HUES64 (cell line): ENCODE results near the gene STARD7.

Experiments
- H3K27ac ChIP-seq: 2 replicates; pipeline ENCODE4 v1.7.0; 2013; ENCODE audit warnings: low read depth, low read length, inconsistent platforms
- H3K27me3 ChIP-seq: 2 replicates; pipeline ENCODE4 v1.6.1; 2013; ENCODE audit warnings: mild to moderate bottlenecking, low read length; ENCODE audit not compliant: insufficient read depth
- H3K36me3 ChIP-seq: 2 replicates; pipeline ENCODE4 v1.6.1; 2013; ENCODE audit warnings: mild to moderate bottlenecking, low read length; ENCODE audit not compliant: insufficient read depth
- H3K4me1 ChIP-seq: 2 replicates; pipeline ENCODE4 v1.6.1; 2013; ENCODE audit warnings: mild to moderate bottlenecking, low read length, moderate library complexity; ENCODE audit not compliant: insufficient read depth
- H3K4me3 ChIP-seq: 2 replicates; pipeline ENCODE4 v1.5.1; 2013; ENCODE audit warnings: mild to moderate bottlenecking, low read length, moderate library complexity
- H3K9ac ChIP-seq: 2 replicates; pipeline ENCODE4 v1.6.1; 2013; ENCODE audit warnings: mild to moderate bottlenecking, low read depth, low read length
- H3K9me3 ChIP-seq: 2 replicates; pipeline ENCODE4 v1.6.1; 2013; ENCODE audit warnings: low read depth, low read length; ENCODE audit not compliant: insufficient read depth
- WGBS: fragments of 150-250, 120-280 bp; methylation state at CpG from one replicate; pipeline ENCODE4 v1.1.7; 2013; ENCODE audit warnings: missing lambda C conversion rate; 5-methylcytosine and 5-hydroxymethylcytosine counted together

STARD7 gene

GRCh38 chr2:96152304-96153161 is 56.1 kb downstream of the STARD7 start:
- Histone ChIP-seq H3K9me3 (no peaks in the 10 kb centered on the region), H3K9ac (no peak overlapping the region), H3K27me3 (no peaks in the 10 kb centered on the region; the same call in 1 of the 2 replicates), H3K27ac (no peak overlapping the region), H3K4me1 (peaks cover 18% of the 10 kb centered on the region), H3K36me3 (no peaks in the 10 kb centered on the region), H3K4me3 (no peak overlapping the region)
- 58% methylated on average over 13 of the region's 13 CpGs for WGBS

GRCh38 chr2:96151595-96152303 is 56.9 kb downstream of the STARD7 start:
- Histone ChIP-seq H3K9ac (no peak overlapping the region), H3K4me1 (peaks cover 18% of the 10 kb centered on the region), H3K27me3 (peaks cover 5% of the 10 kb centered on the region; the same call in 1 of the 2 replicates), H3K27ac (no peak overlapping the region), H3K36me3 (no peaks in the 10 kb centered on the region), H3K9me3 (no peaks in the 10 kb centered on the region), H3K4me3 (no peak overlapping the region)
- 91% methylated on average over 9 of the region's 9 CpGs for WGBS

- Histone ChIP-seq H3K9ac (no peak overlapping the region), H3K27ac (no peak overlapping the region), H3K9me3 (no peaks in the 10 kb centered on the region), H3K27me3 (peaks cover 10% of the 10 kb centered on the region), H3K4me3 (no peak overlapping the region), H3K4me1 (peaks cover 23% of the 10 kb centered on the region), H3K36me3 (no peaks in the 10 kb centered on the region)
- 92% methylated on average over 14 of the region's 14 CpGs for WGBS
These were observed 57.6 kb downstream of the STARD7 start for GRCh38 chr2:96150791-96151594.

- H3K4me1 ChIP-seq: peaks cover 26% of the 10 kb centered on the region
- peaks cover 19% of the 10 kb centered on the region for H3K27me3 ChIP-seq
- H3K9me3 ChIP-seq: no peaks in the 10 kb centered on the region
- 91% methylated on average over 6 of the region's 6 CpGs for WGBS
- H3K36me3 ChIP-seq: no peaks in the 10 kb centered on the region
- H3K4me3 ChIP-seq: no peak overlapping the region
- H3K9ac ChIP-seq: no peak overlapping the region
- no peak overlapping the region for H3K27ac ChIP-seq
These were observed 58.5 kb downstream of the STARD7 start for GRCh38 chr2:96150007-96150640.

GRCh38 chr2:96148410-96149217 is 60.0 kb downstream of the STARD7 start:
- Histone ChIP-seq H3K36me3 (no peaks in the 10 kb centered on the region), H3K27ac (no peak overlapping the region), H3K27me3 (peaks cover 31% of the 10 kb centered on the region), H3K9ac (no peak overlapping the region), H3K4me1 (peaks cover 31% of the 10 kb centered on the region), H3K4me3 (peak overlapping the region; percentile 23; the same call in 1 of the 2 replicates), H3K9me3 (no peaks in the 10 kb centered on the region)
- 47% methylated on average over 29 of the region's 29 CpGs for whole genome bisulfite sequencing

GRCh38 chr2:96147593-96148201 is 60.9 kb downstream of the STARD7 start:
- Histone ChIP-seq H3K9me3 (no peaks in the 10 kb centered on the region), H3K27ac (no peak overlapping the region), H3K4me1 (peaks cover 31% of the 10 kb centered on the region), H3K36me3 (no peaks in the 10 kb centered on the region), H3K9ac (no peak overlapping the region), H3K27me3 (peaks cover 31% of the 10 kb centered on the region), H3K4me3 (no peak overlapping the region)
- 76% methylated on average over 6 of the region's 9 CpGs for WGBS

- Histone ChIP-seq H3K9me3 (no peaks in the 10 kb centered on the region), H3K4me1 (peaks cover 29% of the 10 kb centered on the region), H3K36me3 (no peaks in the 10 kb centered on the region), H3K27me3 (peaks cover 31% of the 10 kb centered on the region), H3K27ac (no peak overlapping the region), H3K4me3 (no peak overlapping the region), H3K9ac (no peak overlapping the region)
- 91% methylated on average over 9 of the region's 9 CpGs for WGBS
These were observed 61.6 kb downstream of the STARD7 start for GRCh38 chr2:96146881-96147592.

GRCh38 chr2:96146153-96146880 is 62.3 kb downstream of the STARD7 start:
- peaks cover 31% of the 10 kb centered on the region for H3K27me3 ChIP-seq
- no peaks in the 10 kb centered on the region for H3K36me3 ChIP-seq
- no peak overlapping the region for H3K27ac ChIP-seq
- H3K9me3 ChIP-seq: no peaks in the 10 kb centered on the region
- no peak overlapping the region for H3K9ac ChIP-seq
- 83% methylated on average over 20 of the region's 20 CpGs for WGBS
- H3K4me3 ChIP-seq: no peak overlapping the region
- H3K4me1 ChIP-seq: peaks cover 28% of the 10 kb centered on the region

- H3K9me3 ChIP-seq: no peaks in the 10 kb centered on the region
- H3K4me3 ChIP-seq: peak overlapping the region; percentile 57
- peaks cover 28% of the 10 kb centered on the region for H3K4me1 ChIP-seq
- H3K9ac ChIP-seq: no peak overlapping the region
- WGBS: 62% methylated on average over 3 of the region's 3 CpGs
- peaks cover 31% of the 10 kb centered on the region for H3K27me3 ChIP-seq
- H3K27ac ChIP-seq: no peak overlapping the region
- H3K36me3 ChIP-seq: no peaks in the 10 kb centered on the region
These were observed 62.8 kb downstream of the STARD7 start for GRCh38 chr2:96145848-96146152.
